GM12878 (cell line): Measurements from ENCODE around the gene RANGAP1. TPM values are rescaled to one million over a fixed set of nuclear protein-coding genes. Genes with fewer than 3 reads are reported as not detected.

Experiments
- ATAC-seq: fragments of 200-7000 bp; cut with Tn5 transposase; 3 replicates; pipeline ENCODE4 v1.9.1; 2020; ENCODE audit warnings: mild to moderate bottlenecking, moderate library complexity
- BruUV-seq: library from RNA; stranded (reverse); fragments of 400-500 nt; replicated peaks from 2 replicates; lab custom pipeline; 2021; lab: Mats Ljungman, UMichigan
- CTCF ChIA-PET: fragments of 300-600 bp; sonication (Branson Sonifier 250); formaldehyde crosslinking; extraction: SDS; loops from one replicate; lab custom pipeline; 2021; ENCODE audit warnings: inconsistent platforms; lab: Yijun Ruan, JAX
- POLR2A ChIA-PET: fragments of 350-600 bp; formaldehyde crosslinking; extraction: SDS; loops from one replicate; lab custom pipeline; 2021; ENCODE audit warnings: inconsistent platforms; lab: Charles Lee
- RAD21 ChIA-PET: fragments of 300-600 bp; sonication (Branson Sonifier 250); formaldehyde crosslinking; loops from one replicate; lab custom pipeline; 2023; ENCODE audit warnings: antibody characterized with exemption; ENCODE audit not compliant: unreplicated experiment; lab: Charles Lee
- SMC1A ChIA-PET: fragments of 300-600 bp; sonication (Branson Sonifier 250); formaldehyde crosslinking; loops from one replicate; lab custom pipeline; 2023; ENCODE audit not compliant: unreplicated experiment, uncharacterized antibody; lab: Charles Lee
- DNase-seq: peaks from one replicate; pipeline ENCODE4 v3.0.0-alpha.2; 2011; ENCODE audit warnings: low read depth, low spot score
- FAIRE-seq: peaks from 3 replicates; lab custom pipeline; 2011; peaks lifted over from hg19 to GRCh38; lab: Jason Lieb, UNC
- H2AFZ ChIP-seq: 2 replicates; pipeline ENCODE4 v1.6.0; 2011; ENCODE audit warnings: low read depth, low read length, control low read depth; ENCODE audit not compliant: control insufficient read depth
- H3K27ac ChIP-seq: 2 replicates; pipeline ENCODE4 v1.5.1; 2011; ENCODE audit warnings: control low read depth; ENCODE audit not compliant: control insufficient read depth, insufficient read depth
- H3K27me3 ChIP-seq, 2 experiments: replicated peaks in 1 of 2; 2 replicates each; pipeline versions ENCODE4 v1.6.0 to v1.6.1; 2011; ENCODE audit warnings: low read length in 1 of 2; ENCODE audit not compliant: control insufficient read depth in 2 of 2, insufficient read depth in 2 of 2
- H3K36me3 ChIP-seq, 2 experiments: 2 replicates each; pipeline ENCODE4 v1.5.1; 2011; ENCODE audit warnings: low read length in 1 of 2; ENCODE audit not compliant: control insufficient read depth in 2 of 2, insufficient read depth in 2 of 2
- H3K4me1 ChIP-seq: 2 replicates; pipeline ENCODE4 v1.6.1; 2011; ENCODE audit warnings: mild to moderate bottlenecking, low read length, moderate library complexity, mixed read lengths; ENCODE audit not compliant: control insufficient read depth, insufficient read depth
- H3K4me2 ChIP-seq: 2 replicates; pipeline ENCODE4 v1.6.0; 2011; ENCODE audit warnings: control low read depth; ENCODE audit not compliant: control insufficient read depth, insufficient read depth
- H3K4me3 ChIP-seq: fragments of 200-600 bp; sonication (generic); 2 replicates; pipeline ENCODE4 v1.5.1; 2016
- H3K79me2 ChIP-seq: 2 replicates; pipeline ENCODE4 v1.6.0; 2011; ENCODE audit warnings: low read length; ENCODE audit not compliant: control insufficient read depth, insufficient read depth
- H3K9ac ChIP-seq: 2 replicates; pipeline ENCODE4 v1.8.0; 2011; ENCODE audit warnings: low read length, control low read depth, mixed read lengths; ENCODE audit not compliant: control insufficient read depth, insufficient read depth
- H3K9me3 ChIP-seq: replicated peaks from 3 replicates; pipeline ENCODE4 v1.5.1; 2011; ENCODE audit warnings: mild to moderate bottlenecking, low read length; ENCODE audit not compliant: control insufficient read depth, insufficient read depth
- H4K20me1 ChIP-seq: 2 replicates; pipeline ENCODE4 v1.6.0; 2011; ENCODE audit not compliant: control insufficient read depth, insufficient read depth
- ATF7 ChIP-seq: fragments of 450-650 bp; IDR thresholded peaks from 2 replicates; pipeline ENCODE4 v1.6.1; 2016; ENCODE audit warnings: low read depth, mild to moderate bottlenecking
- CHD1 ChIP-seq: IDR thresholded peaks from 2 replicates; pipeline ENCODE4 v1.6.1; 2012; ENCODE audit warnings: low read depth, low read length, improper control_type of control experiment
- EED ChIP-seq: sonication (generic); IDR thresholded peaks from 2 replicates; pipeline ENCODE4 v1.6.1; 2016; ENCODE audit warnings: antibody characterized with exemption, low read depth
- HDAC2 ChIP-seq: fragments of 200-600 bp; sonication (generic); IDR thresholded peaks from 2 replicates; pipeline ENCODE4 v1.6.1; 2017
- NFXL1 ChIP-seq: fragments of 450-650 bp; IDR thresholded peaks from 2 replicates; pipeline ENCODE4 v1.6.1; 2017; ENCODE audit warnings: antibody characterized with exemption, mild to moderate bottlenecking, borderline replicate concordance
- POLR2A ChIP-seq: IDR thresholded peaks from 2 replicates; pipeline ENCODE4 v1.6.1; 2011; ENCODE audit warnings: low read depth, mild to moderate bottlenecking, low read length
- REST ChIP-seq: IDR thresholded peaks from 2 replicates; pipeline ENCODE4 v1.6.1; 2012; ENCODE audit warnings: mild to moderate bottlenecking, low read depth, low read length
- SMAD5 ChIP-seq: IDR thresholded peaks from 2 replicates; pipeline ENCODE4 v1.6.1; 2016; ENCODE audit warnings: antibody characterized with exemption, low read depth
- SPI1 ChIP-seq: IDR thresholded peaks from 2 replicates; pipeline ENCODE4 v1.6.1; 2011; ENCODE audit warnings: low read depth, mild to moderate bottlenecking, low read length, moderate library complexity, borderline replicate concordance; ENCODE audit not compliant: insufficient read depth
- TCF3 ChIP-seq: IDR thresholded peaks from 2 replicates; pipeline ENCODE4 v1.6.1; 2012; ENCODE audit warnings: low read depth, mild to moderate bottlenecking, low read length, borderline replicate concordance; ENCODE audit not compliant: insufficient read depth
- ZBED1 ChIP-seq: IDR thresholded peaks from 2 replicates; pipeline ENCODE4 v1.6.1; 2016; ENCODE audit warnings: borderline replicate concordance
- ZBTB40 ChIP-seq: fragments of 450-650 bp; IDR thresholded peaks from 2 replicates; pipeline ENCODE4 v1.6.1; 2016; ENCODE audit warnings: mild to moderate bottlenecking, moderate library complexity, borderline replicate concordance
- ZNF687 ChIP-seq: fragments of 450-650 bp; IDR thresholded peaks from 2 replicates; pipeline ENCODE4 v1.6.1; 2017; ENCODE audit warnings: mild to moderate bottlenecking, moderate library complexity
- ZZZ3 ChIP-seq: IDR thresholded peaks from 2 replicates; pipeline ENCODE4 v1.6.1; 2011; ENCODE audit warnings: low read depth; ENCODE audit not compliant: control insufficient read depth, insufficient read length
- WGBS: methylation state at CpG from one replicate; pipeline ENCODE4 v1.1.6; 2016; ENCODE audit warnings: low lambda C conversion rate; ENCODE audit not compliant: insufficient replicate concordance, insufficient coverage; ENCODE audit errors: missing lambda C conversion rate; 5-methylcytosine and 5-hydroxymethylcytosine counted together
- in situ Hi-C: fragments of 300-500 bp; cut with MboI; formaldehyde crosslinking; loops from 9 replicates; pipeline ENCODE4 v1.14.3; 2018; ENCODE audit warnings: mixed read lengths
- intact Hi-C: fragments of 100-400 bp; cut with micrococcal nuclease; formaldehyde crosslinking; loops from one replicate; pipeline ENCODE4 v1.14.2; 2022; ENCODE audit not compliant: unreplicated experiment
- polyA plus RNA-seq, 11 experiments: library from polyadenylated mRNA; depleted of rRNA in 4 of 11; unstranded in 6 of 11; stranded (reverse) in 5 of 11; fragments of >200 nt; fragmentation: Nextera tagmentation in 4 of 11; fragmentation: Illumina TruSeq in 1 of 11; extraction: Ambion mirVana in 4 of 11; extraction: Trizol in 1 of 11; gene quantifications; 1 replicate in 1 of 11; 2 replicates in 10 of 11; pipeline versions ENCODE4 v1.2.1 to v1.2.3, GENCODE V29; 2011 to 2016; ENCODE audit warnings: inconsistent platforms in 2 of 11, missing spikeins in 2 of 11, low read depth in 1 of 11
- total RNA-seq, 4 experiments: library from RNA; depleted of rRNA in 3 of 4; stranded (reverse); fragments of >200 nt in 3 of 4; fragmentation: Illumina TruSeq in 1 of 4; extraction: Trizol in 1 of 4; gene quantifications; 2 replicates each; pipeline versions ENCODE4 v1.2.1 to v1.2.3, GENCODE V29; 2013 to 2021

RANGAP1 gene
- total and polyA plus RNA-seq, 10 of the 15 experiments (the other 5 are each of a cell fraction or from before 2014, with no cell fraction given), result 2.5 to 109 (median 60.2) TPM

- DNase-seq (no peak), ATAC-seq (no peak), FAIRE-seq (no peak)
- Histone ChIP-seq H3K27ac (no peak overlapping the region), H3K36me3 (peaks cover 26 to 47% of the 10 kb centered on the region in 2 experiments; a peak in 3 of 4 replicates), H3K4me3 (no peak overlapping the region), H3K4me1 (no peaks in the 10 kb centered on the region), H3K79me2 (no peaks in the 10 kb centered on the region), H3K9me3 (no peaks in the 10 kb centered on the region), H3K9ac (no peak overlapping the region), H2AFZ (no peak overlapping the region), H3K4me2 (no peak overlapping the region), H4K20me1 (no peaks in the 10 kb centered on the region), H3K27me3 (no peaks in the 10 kb centered on the region)
- RAD21 ChIA-PET, result no interaction called here
- SMC1A ChIA-PET, result no interaction called here
- POLR2A ChIA-PET, result no interaction called here
- in situ Hi-C loops (no loop called here), intact Hi-C loops (no loop called here)
- WGBS, result 96% methylated on average over 15 of the region's 15 CpGs
- BruUV-seq, result no TSS peak
- CTCF ChIA-PET, result interaction anchor here (0.6 kb wide), 1 partner anchor 446 kb away, joined by 4 read pairs; no protein-coding TSS in a partner anchor
- TF ChIP-seq HDAC2 (no peak), ATF7 (no peak), NFXL1 (no peak), EED (no peak), CHD1 (no peak), ZZZ3 (no peak), ZNF687 (no peak), ZBED1 (no peak), REST (no peak), POLR2A (no peak), TCF3 (no peak), SPI1 (no peak), ZBTB40 (no peak), SMAD5 (no peak)
Measured at GRCh38 chr22:41264408-41264941, 21.5 kb downstream of the RANGAP1 start.
